GM19351 (cell line): Measurements from ENCODE around the gene POLA2.
A peak's percentile ranks its signal among the peaks of the same experiment; 100 is the strongest.
"Not testable (repeated sequence)": the region's sequence is repeated elsewhere in the genome, so short reads cannot be mapped to it uniquely, and the experiment has no call there.

Experiments
- ATAC-seq: cut with Tn5 transposase; IDR thresholded peaks from one replicate; pipeline ENCODE4 v1.9.1; 2021; ENCODE audit warnings: mild to moderate bottlenecking, moderate library complexity; ENCODE audit not compliant: unreplicated experiment

Gene POLA2

GRCh38 chr11:65241692-65242091 is 20.1 kb upstream of the POLA2 start:
- ATAC-seq = no peak

DNA sequence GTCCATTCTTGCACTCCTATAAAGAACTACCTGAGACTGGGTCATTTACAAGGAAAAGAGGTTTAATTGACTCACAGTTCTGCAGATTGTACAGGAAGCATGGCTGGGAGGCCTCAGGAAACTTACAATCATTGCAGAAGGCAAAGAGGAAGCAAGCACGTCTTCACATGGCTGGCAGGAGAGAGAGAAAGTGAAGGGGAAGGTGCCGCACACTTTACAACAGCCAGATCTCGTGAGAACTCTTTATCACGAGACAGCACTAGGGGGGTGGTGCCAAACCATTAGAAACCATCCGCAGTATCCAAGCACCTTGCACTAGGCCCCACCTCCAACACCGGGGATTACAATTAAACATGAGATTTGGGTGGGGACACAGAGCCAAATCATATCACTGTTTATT is 19.4 kb upstream of the POLA2 start:
- no peak for ATAC-seq

DNA sequence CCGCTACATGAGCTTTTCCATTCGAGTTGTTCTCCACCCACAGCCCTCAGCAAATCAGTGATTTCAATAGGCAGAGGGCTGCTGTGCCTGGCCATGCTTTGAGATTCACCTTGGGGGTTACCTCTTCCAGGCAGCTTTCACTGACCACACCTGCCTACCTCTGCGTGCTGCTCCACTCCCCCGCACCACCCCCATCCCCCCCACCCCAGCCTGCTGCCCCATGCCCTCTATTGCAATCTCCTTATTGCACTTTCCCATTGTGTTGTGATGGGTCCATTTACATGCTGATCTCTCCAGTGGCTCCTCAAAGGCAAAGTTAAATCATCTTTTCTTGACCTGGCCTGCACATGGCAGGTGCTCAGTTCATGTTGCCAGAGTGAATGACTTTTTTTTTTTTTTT is 18.0 kb upstream of the POLA2 start:
- no peak for ATAC-seq

- not testable (repeated sequence) for ATAC-seq
Measured at GRCh38 chr11:65245046-65245445, 16.7 kb upstream of the POLA2 start.

GRCh38 chr11:65246506-65246905 is 15.3 kb upstream of the POLA2 start:
- no peak for ATAC-seq

DNA sequence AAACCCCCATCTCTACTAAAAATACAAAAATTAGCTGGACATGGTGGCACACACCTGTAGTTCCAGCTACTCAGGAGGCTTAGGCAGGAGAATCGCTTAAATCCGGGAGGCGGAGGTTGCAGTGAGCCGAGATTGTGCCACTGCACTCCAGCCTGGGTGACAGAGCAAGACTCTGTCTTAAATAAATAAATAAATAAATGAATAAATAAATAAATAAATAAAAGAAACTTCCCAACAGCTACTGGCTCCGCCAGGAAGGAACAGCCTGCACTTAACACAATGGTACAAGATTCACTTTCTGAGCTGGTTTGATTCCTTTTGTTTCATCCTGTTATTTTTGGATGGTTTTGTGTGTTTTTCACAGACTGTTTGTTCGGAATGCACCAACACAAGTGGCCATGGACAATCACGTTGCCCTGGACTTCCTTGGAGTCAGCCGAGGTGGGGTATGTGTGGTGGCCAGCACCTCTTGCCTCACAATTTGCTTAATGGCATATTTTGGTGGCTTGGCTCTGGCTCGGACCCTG is 13.5 kb upstream of the POLA2 start:
- not testable (repeated sequence) for ATAC-seq

GRCh38 chr11:65251476-65251875 is 10.3 kb upstream of the POLA2 start:
- no peak for ATAC-seq

GRCh38 chr11:65254724-65255123 is 7.0 kb upstream of the POLA2 start:
- ATAC-seq = no peak

DNA sequence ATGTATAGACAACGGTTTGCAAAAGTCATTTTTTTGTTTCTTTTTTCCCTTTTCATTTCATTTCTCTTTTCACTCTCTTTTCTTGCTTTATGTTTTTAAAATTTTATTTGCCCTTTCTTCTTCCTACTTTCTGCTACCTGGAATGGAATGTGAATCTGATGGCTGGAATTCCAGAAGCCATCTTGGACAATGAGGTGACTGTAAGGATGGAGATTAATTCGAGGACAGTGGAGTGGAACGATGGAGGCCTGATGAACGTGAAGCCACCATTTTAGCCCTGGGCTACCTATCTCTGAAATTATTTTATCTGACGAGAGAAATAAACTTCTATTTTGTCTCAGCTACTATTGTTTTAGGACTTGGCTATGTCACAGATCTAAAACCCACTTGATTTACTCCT is 2.8 kb upstream of the POLA2 start:
- no peak for ATAC-seq

DNA sequence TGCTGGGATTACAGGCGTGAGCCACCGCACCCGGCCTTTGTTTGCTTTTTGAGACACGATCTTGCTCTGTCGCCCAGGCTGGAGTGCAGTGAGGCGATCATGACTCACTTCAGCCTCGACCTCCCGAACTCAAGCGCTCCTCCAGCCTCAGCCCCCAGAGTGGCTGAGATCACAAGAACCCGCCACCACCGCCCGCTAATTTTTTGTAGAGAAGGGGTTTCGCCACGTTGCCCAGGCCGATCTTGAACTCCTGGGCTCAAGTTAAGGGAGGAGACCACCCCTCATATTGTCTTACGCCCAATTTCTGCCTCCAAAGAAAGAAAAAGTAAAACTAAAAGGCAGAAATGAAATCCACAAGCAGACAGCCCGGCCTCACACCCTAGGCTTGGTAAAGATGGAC is 1.5 kb upstream of the POLA2 start:
- ATAC-seq = no peak

DNA sequence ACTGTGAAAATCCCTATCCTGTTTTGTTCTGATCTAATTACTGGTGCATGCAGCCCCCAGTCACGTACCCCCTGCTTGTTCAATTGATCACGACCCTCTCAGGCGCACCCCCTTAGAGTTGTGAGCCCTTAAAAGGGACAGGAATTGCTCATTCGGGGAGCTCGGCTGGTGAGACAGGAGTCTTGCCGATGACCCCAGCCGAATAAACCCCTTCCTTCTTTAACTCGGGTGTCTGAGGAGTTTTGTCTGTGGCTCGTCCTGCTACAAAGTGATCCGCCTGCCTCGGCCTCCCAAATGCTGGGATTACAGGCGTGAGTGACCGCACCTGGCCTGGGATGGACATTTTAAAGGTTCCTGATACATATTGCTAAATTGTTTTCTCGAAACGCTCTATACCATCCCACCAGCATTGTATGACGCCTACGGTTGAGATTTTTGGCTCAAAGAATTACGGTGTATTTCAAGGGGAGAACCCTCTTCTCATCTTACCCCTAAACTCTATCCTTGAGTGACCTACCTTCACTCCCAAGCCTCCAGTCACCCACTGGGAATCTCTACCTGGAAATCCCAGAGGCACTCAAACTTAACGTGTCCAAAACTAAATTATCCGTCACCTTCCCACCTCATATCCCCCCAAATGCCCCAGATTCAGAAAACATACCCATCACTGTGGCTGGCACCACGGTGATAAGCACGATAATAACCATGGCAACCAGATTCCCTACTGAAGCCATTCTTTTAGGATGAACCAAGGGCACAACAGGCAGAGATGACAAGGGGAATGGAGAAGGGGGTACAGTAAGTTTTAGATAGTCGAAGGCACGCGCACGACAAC is 789 bp upstream of the POLA2 start:
- ATAC-seq = peak; percentile 17

- no peak for ATAC-seq
Measured at GRCh38 chr11:65262381-65262680, 569 bp downstream of the POLA2 start.

DNA sequence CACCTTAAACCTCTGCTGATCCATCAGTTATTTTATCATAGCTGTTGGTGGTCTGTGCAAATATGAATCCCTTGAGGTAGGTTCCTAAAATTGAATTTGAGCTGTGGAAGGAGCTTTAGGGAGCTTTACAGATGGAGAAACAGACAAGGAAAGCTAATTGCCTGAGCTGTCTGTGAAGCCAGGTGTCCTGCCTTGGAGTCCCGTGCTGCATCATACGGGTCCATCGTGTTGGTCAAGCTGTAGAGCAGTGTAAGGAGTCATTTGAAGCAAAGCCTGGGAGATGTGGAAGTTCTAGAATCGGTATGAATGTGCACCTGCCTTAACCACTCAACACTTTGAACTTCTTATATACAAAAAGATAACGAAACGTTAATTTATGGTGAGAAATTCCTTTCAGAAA is 1.0 kb downstream of the POLA2 start:
- no peak for ATAC-seq

- not testable (repeated sequence) for ATAC-seq
Measured at GRCh38 chr11:65264747-65265146, 3.0 kb downstream of the POLA2 start.

GRCh38 chr11:65266210-65266609 is 4.4 kb downstream of the POLA2 start:
- ATAC-seq = no peak

- no peak for ATAC-seq
Measured at GRCh38 chr11:65274735-65275682, 13.2 kb downstream of the POLA2 start.

DNA sequence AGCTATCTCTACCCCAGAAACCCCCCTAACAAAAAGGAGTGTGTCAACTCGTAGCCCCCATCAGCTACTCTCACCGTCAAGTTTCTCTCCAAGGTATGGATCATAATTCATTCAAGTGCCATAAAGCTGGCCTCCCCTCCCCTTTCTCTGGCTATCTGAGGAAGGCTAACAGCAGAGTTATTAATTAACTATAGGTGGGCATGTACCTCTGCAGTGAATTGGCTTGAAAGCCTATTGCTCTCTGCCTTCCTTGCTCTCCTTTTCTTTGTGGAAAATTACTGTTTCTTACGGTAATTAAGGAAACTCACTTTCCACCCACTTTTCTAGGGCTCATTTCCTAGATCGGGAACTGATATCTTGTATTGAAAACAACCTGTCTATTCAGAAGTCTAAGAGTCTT is 14.1 kb downstream of the POLA2 start:
- no peak for ATAC-seq

GRCh38 chr11:65277631-65278277 is 16.0 kb downstream of the POLA2 start:
- ATAC-seq = no peak

GRCh38 chr11:65278356-65278755 is 16.6 kb downstream of the POLA2 start:
- no peak for ATAC-seq

- no peak for ATAC-seq
Measured at GRCh38 chr11:65279279-65279678, 17.5 kb downstream of the POLA2 start.

GRCh38 chr11:65279741-65280440 is 18.1 kb downstream of the POLA2 start:
- ATAC-seq = no peak
